ENCODE results near the gene PTPRC.
A peak's percentile ranks its signal among the peaks of the same experiment; 100 is the strongest.

The PTPRC gene

GRCh38 chr1:198677871-198678270 lies 39.0 kb downstream of the PTPRC start:
- DNase-seq, result no peak

DNA sequence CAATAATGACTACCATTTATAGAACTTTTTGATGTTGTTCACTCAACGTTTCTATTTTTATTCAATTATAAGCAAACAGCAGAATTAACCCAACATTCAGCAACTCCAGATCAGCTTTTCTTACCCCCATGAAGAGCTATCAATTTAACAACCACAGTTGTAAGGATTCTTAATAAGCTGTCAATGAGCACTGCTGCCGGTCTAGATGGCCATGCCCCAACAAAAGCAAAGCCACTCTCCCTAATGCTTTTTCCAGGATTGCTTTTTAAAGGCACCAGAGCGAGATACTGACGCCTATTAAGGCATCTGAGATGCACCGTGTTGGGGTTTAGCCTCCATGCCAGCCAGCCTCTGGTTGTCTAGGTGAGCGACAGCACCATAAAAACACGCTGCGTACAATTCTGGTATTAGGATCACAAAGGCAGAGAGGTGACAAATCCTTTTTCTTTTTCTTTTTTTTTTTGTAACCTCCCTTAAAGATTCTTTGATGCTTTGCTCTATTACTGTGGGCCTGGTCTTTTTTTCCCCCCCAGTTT lies 39.5 kb downstream of the PTPRC start:
- no peak for DNase-seq

GRCh38 chr1:198678901-198679329 lies 40.1 kb downstream of the PTPRC start:
- DNase-seq, result no peak

- DNase-seq, result peak in 1 of 4 experiments; percentile 13
Measured at GRCh38 chr1:198679535-198680173, 40.8 kb downstream of the PTPRC start.

DNA sequence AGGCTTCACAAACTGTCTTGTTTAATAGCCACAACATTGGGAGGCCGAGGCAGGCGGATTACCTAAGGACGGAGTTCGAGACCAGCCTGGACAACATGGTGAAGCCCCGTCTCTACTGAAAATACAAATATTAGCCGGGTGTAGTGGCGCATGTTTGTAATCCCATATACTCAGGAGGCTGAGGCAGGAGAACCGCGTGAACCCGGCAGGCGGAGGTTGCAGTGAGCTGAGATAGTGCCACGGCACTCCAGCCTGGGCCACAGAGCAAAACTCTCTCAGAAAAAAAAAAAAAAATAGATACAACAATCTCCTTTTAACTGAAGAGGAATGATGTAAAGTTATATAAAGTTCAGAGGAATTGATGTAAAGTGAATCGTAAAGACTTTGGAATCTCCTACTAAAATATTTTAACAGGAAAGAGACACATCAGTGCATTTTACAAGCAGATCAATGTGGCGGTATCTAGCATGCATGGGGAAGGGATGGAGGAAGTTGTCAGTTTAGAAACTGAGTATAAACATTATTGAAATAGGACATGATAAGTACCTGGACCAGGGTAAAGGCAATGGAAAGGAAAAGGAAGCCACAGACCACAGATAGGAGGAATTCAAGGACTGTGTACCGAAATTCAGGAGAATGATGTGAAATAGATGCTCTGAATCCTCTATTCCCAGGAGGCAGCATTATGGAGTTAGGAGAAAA lies 41.5 kb downstream of the PTPRC start:
- DNase-seq, result no peak

DNA sequence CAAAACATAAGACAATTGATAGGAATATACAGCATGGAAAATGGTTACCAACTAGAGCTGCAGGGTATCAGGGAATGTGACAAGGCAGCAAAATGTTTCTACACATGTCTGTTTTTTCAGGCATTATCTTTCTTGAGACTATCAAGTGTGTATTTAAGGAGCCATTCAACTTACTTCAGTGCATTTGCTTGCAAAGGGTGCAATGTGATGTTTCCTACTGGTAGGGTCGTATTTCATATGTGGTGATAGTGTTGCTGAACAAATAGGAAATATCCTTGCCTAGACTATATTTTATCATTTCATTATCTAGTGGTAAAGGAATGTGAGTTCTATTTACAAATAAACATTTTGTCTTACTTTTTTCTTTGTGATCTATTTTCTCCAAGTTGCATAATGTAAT lies 42.4 kb downstream of the PTPRC start:
- DNase-seq, result no peak

DNA sequence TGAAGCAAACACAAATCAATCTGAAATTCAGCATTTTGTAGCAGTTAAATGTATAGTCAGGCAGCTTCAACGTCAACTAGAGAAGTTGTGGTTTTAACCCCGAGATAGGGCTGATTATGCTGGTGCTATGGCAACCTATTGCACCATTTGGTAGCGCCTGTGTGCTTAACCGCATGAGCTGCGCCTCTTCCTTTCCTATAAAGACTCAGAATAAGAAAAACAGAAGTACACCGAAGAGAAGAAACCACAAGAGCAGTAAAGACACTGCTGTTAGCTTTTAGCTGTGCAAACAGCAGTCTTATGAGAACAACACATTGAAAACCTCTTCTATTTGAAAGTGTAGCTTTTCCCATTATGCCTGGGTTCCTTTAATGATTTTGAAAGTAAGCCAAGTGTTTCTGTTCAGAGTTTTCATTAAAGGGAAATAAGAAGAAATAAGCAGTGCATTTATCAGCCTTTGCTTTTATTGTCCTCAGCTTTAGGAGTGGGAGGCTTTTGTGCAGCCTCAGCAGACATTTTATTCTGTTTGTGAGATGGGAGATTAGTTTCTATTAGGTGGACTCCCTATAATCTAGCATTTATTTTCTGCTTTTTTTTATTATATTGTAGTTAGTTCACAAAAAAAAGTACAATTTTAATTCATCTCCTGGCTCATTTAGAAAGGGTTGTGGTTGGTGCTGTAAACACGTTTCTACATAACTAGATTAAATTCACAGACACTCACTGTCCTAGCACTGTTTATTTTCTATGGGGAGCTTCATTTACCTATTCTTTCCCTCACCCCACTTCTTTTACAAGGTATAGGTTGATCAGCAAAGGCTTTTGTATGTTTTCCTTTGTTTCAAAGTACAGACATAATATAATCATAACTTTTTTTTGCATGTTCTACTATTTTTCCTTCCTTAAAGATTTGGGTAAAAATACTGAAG lies 43.3 kb downstream of the PTPRC start:
- peak; percentile 36 to 65 (median 50) for DNase-seq

GRCh38 chr1:198682850-198683249 lies 44.0 kb downstream of the PTPRC start:
- no peak for DNase-seq

- no peak for DNase-seq
Measured at GRCh38 chr1:198683449-198683848, 44.6 kb downstream of the PTPRC start.

GRCh38 chr1:198686069-198686728 lies 47.4 kb downstream of the PTPRC start:
- no peak for DNase-seq

GRCh38 chr1:198687429-198687828 lies 48.6 kb downstream of the PTPRC start:
- DNase-seq, result no peak

GRCh38 chr1:198691063-198691462 lies 52.2 kb downstream of the PTPRC start:
- no peak for DNase-seq

GRCh38 chr1:198693321-198693720 lies 54.5 kb downstream of the PTPRC start:
- no peak for DNase-seq

DNA sequence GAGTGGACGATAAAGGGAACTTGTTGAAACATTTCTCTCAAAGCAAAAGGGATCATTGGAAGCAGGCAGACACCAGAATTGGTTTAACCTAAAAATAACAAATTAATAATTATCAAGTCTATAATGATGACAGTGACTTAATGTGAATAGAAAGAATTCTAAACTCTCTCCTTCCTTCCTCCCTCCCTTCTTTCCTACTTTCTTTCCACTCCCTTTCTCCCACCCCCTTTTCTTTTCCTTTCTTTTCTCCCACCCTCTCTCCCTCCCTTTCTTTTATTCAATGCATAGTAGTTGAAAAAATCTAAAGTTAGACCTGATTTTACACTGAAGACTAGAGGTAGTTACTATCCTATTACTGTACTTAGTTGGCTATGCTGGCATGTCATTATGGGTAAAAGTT lies 55.7 kb downstream of the PTPRC start:
- DNase-seq, result no peak

DNA sequence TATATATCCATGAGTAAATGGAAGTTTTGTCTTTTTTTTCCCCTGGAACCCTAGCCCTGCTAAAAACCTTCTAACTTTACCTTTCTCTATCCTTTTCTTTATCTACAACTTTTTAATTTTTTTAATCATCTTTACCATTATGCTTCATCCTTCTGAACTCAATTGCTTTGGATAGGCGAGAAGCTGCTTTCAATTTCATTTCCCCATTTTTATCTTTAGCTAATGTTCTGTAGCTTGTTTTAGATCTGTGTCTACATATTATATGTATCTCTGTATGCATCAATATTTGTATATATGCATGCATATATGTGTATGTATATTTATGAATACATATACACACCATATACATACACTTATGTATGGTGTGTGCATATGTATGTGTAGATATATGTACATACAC lies 57.4 kb downstream of the PTPRC start:
- DNase-seq, result no peak

GRCh38 chr1:198699167-198700015 lies 60.6 kb downstream of the PTPRC start:
- peak; percentile 40 to 66 (median 51) for DNase-seq

DNA sequence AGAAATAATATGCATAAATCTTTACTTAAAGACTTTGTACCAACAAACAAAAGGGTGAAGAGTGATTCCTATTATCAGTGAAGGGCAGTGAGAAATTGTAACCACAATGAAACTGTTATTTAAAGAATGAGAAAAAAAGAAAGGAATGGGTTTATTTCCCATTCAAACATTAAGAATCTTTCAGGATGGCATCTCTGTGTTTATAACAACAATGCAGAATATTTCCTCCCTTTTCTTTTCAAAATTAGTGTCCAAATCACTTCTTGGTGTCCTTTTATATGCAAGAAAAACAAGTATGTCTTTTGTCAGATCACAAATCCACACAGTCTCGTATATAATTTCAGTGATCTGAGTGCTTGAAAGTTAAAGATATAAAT lies 61.2 kb downstream of the PTPRC start:
- no peak for DNase-seq

DNA sequence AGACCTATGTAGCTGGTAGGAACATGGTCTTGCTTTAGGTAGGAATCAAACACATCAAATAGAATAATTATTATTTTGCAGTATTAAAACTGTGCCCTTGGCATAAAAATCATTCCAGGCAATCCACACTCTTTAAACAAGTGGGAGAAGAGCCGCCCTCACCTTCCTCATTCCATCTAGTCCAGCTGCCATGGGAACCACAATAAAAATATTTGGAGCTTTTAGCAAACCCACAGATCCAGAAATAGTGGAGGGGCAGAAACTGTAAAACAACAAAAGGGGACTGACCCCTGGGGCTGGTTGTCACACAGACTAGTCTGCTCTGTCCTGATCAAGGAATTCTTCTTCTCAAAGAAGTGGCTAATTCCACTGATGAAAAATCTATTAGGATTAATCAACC lies 61.6 kb downstream of the PTPRC start:
- no peak for DNase-seq

DNA sequence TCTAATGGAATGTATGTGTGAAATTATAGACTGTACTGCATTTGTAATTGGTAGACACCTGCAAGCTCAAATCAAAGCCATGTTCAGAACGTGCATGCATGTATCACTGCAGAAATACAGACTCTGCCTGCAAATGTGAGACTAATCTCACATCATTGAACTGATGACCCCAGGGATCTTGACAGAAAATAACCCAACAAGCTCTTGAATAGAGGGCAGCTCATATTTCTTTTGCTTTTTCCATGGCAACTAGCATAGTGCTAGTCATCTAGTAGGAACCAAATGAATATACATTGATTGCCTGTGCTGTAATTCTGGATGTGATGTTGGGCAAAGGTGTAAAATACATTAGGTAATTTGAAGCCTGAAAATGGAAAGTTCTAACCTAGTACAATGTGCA lies 62.4 kb downstream of the PTPRC start:
- DNase-seq, result no peak

GRCh38 chr1:198701766-198702539 lies 63.1 kb downstream of the PTPRC start:
- no peak for DNase-seq

Measured in activated CD4-positive, CD25-positive, alpha-beta regulatory T cell (primary cell).